Measurements from ENCODE around the gene OR6Q1. TPM values are rescaled to one million over a fixed set of nuclear protein-coding genes. Genes with fewer than 3 reads are reported as not detected.

The OR6Q1 gene
- total RNA-seq, 2 donors from 2014 or later, result not detected

DNA sequence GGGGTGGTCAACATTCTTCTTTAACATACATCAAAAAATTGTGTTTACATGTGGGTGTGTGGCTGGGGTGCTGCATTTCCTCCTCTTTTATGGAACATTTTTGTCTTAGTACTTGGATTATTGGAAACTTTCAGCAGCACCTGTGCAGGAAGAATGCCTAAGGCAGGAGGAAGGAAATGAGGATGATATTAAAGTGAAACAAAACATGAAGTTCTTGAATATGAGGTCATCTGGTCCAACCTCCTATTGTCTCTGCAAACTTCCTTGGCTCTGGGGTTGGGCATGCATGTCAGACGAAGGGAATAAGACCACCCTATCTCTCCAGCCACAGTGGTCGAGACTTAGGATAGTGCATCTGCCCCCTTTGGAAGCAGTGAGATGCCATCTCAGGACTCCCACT is 27.7 kb upstream of the OR6Q1 start:
- H3K9ac ChIP-seq (ENCODE audit: low read depth in 2 of 2, low read length in 2 of 2), result no peak overlapping the region
- intact Hi-C loops (cut with DNase I), result no loop called here
- H3K4me1 ChIP-seq, result no peaks in the 10 kb centered on the region
- DNase-seq, result no peak
- no peaks in the 10 kb centered on the region for H3K36me3 ChIP-seq
- TF ChIP-seq, protein P1, sequence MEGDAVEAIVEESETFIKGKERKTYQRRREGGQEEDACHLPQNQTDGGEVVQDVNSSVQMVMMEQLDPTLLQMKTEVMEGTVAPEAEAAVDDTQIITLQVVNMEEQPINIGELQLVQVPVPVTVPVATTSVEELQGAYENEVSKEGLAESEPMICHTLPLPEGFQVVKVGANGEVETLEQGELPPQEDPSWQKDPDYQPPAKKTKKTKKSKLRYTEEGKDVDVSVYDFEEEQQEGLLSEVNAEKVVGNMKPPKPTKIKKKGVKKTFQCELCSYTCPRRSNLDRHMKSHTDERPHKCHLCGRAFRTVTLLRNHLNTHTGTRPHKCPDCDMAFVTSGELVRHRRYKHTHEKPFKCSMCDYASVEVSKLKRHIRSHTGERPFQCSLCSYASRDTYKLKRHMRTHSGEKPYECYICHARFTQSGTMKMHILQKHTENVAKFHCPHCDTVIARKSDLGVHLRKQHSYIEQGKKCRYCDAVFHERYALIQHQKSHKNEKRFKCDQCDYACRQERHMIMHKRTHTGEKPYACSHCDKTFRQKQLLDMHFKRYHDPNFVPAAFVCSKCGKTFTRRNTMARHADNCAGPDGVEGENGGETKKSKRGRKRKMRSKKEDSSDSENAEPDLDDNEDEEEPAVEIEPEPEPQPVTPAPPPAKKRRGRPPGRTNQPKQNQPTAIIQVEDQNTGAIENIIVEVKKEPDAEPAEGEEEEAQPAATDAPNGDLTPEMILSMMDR (IDR thresholded peaks at IDR 0.05), result no peak
- no peaks in the 10 kb centered on the region for H3K27me3 ChIP-seq
- H3K4me3 ChIP-seq, result no peak overlapping the region
- H3K27ac ChIP-seq, result no peak overlapping the region
- no peaks in the 10 kb centered on the region for H3K9me3 ChIP-seq

DNA sequence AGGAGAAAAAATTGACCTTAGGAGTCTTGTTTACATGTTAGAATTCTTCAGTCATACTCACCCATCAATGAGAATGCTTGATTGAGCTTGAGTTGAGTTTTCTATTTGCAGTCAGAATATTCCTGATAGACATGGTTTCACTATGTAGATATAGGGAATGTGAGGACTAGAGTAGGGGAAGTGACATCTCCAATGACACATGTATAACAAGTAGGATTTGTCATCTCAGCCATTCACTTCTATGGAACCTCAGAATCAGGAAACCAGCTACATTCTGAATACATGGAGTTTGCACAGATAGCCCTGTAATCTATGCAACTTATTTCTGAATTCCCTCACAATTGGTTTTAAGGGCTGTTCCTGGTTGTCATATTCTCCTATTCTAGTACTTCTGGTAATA is 27.2 kb upstream of the OR6Q1 start:
- Histone ChIP-seq H3K4me1 (no peaks in the 10 kb centered on the region), H3K9me3 (no peaks in the 10 kb centered on the region), H3K9ac (ENCODE audit: low read depth in 2 of 2, low read length in 2 of 2) (no peak overlapping the region), H3K36me3 (no peaks in the 10 kb centered on the region), H3K27me3 (no peaks in the 10 kb centered on the region), H3K27ac (no peak overlapping the region), H3K4me3 (no peak overlapping the region)
- intact Hi-C loops (cut with DNase I), result no loop called here
- TF ChIP-seq, protein P1 (IDR thresholded peaks at IDR 0.05), result no peak
- no peak for DNase-seq

DNA sequence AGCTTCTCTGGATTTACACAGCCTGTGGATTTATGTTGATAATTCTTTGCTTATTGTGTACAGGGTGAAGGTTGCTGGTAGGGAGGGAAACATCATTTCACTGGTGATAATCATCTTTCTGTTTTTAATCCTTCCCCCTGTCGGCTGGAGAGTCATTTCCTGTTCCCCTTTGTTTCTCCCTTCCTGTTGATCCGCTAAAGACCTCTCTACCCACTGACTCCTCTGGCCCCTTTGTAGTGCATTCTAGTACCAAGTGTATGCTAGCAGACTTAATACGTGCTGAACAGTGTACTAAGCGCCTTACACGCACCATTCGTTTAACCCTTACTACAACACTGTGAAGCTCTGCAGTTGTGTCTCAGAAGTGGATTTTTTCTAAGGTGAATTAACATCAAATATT is 26.1 kb upstream of the OR6Q1 start:
- Histone ChIP-seq H3K27ac (no peak overlapping the region), H3K4me1 (no peaks in the 10 kb centered on the region), H3K4me3 (no peak overlapping the region), H3K27me3 (no peaks in the 10 kb centered on the region), H3K36me3 (no peaks in the 10 kb centered on the region), H3K9me3 (no peaks in the 10 kb centered on the region), H3K9ac (ENCODE audit: low read depth in 2 of 2, low read length in 2 of 2) (no peak overlapping the region)
- DNase-seq, result no peak
- TF ChIP-seq, protein P1 (IDR thresholded peaks at IDR 0.05), result no peak
- intact Hi-C loops (cut with DNase I), result no loop called here

DNA sequence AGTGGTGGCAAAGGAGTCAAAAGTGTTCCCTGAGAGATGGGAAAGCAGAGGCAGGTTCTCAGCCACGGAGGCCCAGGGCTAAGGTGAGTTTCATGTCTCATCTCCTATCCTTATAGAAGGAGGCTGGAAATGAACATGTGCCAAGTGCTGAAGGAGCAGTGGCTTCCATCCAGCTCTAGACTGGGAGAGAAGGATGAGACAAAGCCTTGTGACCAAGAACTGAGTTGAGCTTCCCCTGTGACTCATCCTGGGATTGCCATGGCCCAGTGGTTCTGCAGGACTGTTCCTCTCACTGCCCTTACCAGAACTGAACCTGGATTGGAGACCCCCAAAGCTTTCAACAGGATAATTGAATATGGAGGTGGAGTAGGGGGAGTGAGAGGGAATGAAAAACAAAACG is 23.8 kb upstream of the OR6Q1 start:
- no peaks in the 10 kb centered on the region for H3K4me1 ChIP-seq
- DNase-seq, result no peak
- TF ChIP-seq, protein P1 (IDR thresholded peaks at IDR 0.05), result no peak

DNA sequence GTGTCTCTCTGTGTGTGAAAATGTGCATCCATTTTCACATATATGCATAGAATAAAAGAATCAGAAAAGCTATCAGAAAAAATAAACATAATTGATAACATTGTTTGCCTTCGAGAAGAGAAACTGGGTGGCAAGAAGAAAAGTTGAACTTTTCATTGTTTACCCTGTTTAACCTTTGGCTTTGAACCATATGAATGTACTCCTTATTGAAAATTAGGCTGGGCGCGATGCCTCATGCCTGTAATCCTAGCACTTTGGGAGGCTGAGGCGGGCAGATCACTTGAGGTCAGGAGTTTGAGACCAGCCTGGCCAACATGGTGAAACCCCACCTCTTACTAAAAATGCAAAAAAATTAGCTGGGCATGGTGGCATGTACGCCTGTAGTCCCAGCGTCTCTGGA is 19.0 kb upstream of the OR6Q1 start:
- TF ChIP-seq, protein P1 (IDR thresholded peaks at IDR 0.05), result no peak
- H3K27me3 ChIP-seq, result no peaks in the 10 kb centered on the region
- no peak overlapping the region for H3K27ac ChIP-seq
- H3K4me1 ChIP-seq, result no peaks in the 10 kb centered on the region
- no peak overlapping the region for H3K4me3 ChIP-seq
- intact Hi-C loops (cut with DNase I), result no loop called here
- no peaks in the 10 kb centered on the region for H3K9me3 ChIP-seq
- no peaks in the 10 kb centered on the region for H3K36me3 ChIP-seq
- no peak overlapping the region for H3K9ac ChIP-seq (ENCODE audit: low read depth in 2 of 2, low read length in 2 of 2)
- DNase-seq, result no peak

More for the DNA sequence above, 23.8 kb upstream of the OR6Q1 start:
- no peak overlapping the region for H3K9ac ChIP-seq (ENCODE audit: low read depth in 2 of 2, low read length in 2 of 2)
- H3K27ac ChIP-seq, result no peak overlapping the region
- H3K9me3 ChIP-seq, result no peaks in the 10 kb centered on the region
- H3K4me3 ChIP-seq, result no peak overlapping the region
- H3K36me3 ChIP-seq, result no peaks in the 10 kb centered on the region
- H3K27me3 ChIP-seq, result no peaks in the 10 kb centered on the region
- intact Hi-C loops (cut with DNase I), result no loop called here

Data from colonic mucosa (tissue), 4 donors.